HL-60/S4 (cell line): Measurements from ENCODE around the gene CCDC182.

Experiments used
- in situ Hi-C: fragments of 300-500 bp; cut with MboI; formaldehyde crosslinking; loops from 2 replicates; pipeline ENCODE4 v1.14.3; 2022; ENCODE audit warnings: low sequenced_read_pairs

CCDC182 gene

GRCh38 chr17:57732062-57732461 is 13.0 kb downstream of the CCDC182 start:
- in situ Hi-C loops = no loop called here

DNA sequence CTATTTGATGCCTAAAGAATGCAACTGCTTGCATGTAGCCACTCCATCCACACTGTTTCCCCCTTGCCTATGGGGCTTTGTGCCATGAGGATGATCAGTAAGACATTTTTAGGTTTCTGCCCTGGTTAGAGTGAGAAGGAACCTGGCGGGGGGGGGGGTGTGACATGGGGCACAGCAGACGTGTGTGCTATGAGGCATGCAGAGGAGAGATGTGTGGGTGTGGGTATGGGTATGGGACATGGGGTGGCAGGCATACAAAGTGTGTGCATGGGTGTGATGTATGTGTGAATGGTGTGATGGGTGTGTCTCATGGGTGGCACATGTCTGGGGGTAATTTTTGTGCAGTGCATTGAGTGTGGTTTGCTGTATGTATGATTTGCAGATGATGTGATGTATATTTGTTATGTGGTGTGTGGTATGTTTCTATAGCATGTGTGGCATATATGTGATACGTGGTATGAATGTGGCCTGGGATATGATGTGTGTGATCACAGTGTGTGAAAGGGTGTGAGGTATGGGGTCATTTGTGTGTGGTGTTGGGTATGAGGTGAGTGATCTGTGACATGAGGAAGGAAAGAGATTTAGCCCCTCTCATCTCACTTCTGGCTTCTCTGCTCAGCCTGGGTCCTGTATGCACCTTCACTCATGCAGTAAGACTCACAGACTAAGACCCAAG is 14.9 kb downstream of the CCDC182 start:
- in situ Hi-C loops = no loop called here

- in situ Hi-C loops = no loop called here
These were observed 17.4 kb downstream of the CCDC182 start for GRCh38 chr17:57727630-57728175.

GRCh38 chr17:57726838-57727237 is 18.3 kb downstream of the CCDC182 start:
- in situ Hi-C loops = no loop called here

DNA sequence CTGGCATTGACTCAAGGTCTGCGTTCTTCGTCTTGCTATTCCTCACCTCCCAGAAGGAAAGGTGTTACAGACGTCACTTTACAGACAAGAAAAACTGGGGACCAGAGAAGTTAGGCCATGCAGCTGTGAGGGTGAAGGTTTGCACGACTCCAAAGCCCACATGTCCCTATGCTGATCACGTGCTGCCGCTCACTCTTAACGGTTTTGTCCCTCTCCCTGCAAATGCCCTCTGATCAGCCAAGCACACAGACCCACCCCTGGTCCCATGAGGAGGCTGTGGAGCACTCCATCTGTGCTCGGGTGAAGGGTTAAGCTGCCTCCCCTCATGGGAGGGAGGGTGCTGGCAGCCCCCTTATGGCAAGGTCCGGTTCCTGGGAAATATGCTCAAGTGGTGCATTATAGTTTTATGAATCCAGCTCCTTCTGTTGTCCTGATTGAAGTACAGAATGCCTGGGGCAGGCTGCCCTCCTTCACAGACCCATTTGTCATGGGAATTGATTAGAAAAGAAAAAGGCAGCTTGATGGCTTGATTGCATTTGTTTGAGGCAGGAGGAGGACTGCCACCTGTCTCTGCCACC is 18.8 kb downstream of the CCDC182 start:
- in situ Hi-C loops = no loop called here

GRCh38 chr17:57724729-57725125 is 20.4 kb downstream of the CCDC182 start:
- in situ Hi-C loops = no loop called here

DNA sequence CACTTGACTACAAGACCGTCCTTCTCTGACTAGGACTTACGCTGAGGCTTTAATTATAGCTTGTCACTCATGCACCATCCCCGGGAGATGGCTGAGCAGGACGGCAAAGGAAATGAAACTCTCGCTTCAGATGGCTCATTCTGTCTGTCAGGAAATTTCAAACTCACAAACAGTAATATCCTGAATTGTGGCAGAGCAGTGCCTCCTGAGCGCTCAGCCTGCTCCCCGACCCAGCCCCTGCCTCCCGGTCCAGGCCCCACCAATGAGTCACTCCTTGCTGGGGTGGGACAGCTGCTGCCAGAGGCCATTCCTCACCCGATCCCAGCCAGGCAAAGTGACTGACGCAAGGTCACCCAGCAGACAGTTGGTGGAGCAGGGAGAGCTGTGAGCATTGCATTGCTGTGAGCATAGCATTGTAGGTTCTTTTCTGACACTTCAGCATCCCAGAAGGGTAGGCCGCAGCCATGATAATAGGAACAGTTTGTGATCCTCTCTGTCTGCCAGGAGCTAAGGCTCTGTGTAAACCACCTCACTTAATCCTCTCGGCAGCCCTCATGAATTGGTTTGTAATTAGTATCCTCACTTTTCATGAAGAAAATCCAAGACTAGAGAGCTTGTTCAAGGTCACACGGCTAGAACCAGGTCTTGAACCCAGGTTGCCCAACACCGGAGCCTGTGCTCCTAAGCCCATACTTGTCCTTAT is 20.9 kb downstream of the CCDC182 start:
- in situ Hi-C loops = no loop called here

GRCh38 chr17:57723427-57724025 is 21.6 kb downstream of the CCDC182 start:
- in situ Hi-C loops = no loop called here

- in situ Hi-C loops = no loop called here
These were observed 22.4 kb downstream of the CCDC182 start for GRCh38 chr17:57722704-57723043.

DNA sequence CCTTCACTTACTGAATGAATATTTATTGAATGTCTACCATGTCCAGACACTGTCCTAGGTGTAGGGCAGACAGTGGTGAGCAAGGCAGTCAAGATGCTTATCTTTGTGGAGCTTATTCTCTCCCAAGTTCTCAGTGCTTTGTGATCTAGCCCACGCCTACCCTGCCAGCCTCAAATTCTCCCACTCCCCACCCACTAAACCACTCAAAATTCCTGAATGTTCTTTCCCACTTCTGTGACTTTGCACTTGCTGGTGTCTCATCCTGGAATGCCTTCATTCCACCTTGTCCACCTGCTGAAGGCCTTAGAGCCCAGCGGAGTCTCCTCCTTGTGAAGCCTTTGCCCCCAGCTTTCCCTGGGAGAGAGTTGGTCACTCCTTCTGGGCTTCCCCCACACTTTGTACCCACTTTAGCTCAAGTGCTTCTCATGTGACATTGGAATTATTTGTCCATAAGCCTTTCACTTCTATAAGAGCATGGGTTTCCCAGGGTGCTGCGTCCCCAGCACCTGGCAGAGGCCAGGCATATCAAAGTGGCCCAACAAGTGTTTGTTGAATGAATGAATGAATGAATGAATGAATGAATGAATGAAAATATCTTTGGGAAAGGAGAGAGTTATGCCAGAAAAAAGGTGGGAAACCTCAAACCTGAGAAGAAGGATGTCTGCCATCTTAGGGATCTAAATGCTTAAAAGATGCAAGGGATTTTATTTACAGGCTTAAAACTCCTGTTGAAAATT is 23.0 kb downstream of the CCDC182 start:
- in situ Hi-C loops = no loop called here

GRCh38 chr17:57720386-57721035 is 24.6 kb downstream of the CCDC182 start:
- in situ Hi-C loops = no loop called here

DNA sequence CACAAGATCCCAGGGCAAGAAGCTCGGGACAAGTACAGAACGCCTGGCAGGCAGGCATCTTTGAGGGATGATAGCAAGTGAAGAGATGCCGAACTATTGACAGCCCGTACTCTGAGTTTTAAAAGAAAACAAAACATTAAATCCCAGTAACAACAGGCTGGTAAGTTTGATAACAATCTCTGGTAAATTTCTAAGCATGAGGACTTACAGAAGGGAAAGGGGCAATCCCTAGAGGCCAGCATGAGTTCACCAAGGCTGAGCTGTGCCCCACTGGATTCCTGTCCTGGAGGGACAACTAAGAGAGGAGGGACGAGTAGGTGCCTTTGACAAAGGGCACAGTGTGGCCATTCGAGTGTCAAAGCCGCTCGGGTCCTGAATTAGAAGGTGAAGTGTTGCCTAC is 26.2 kb downstream of the CCDC182 start:
- in situ Hi-C loops = no loop called here

DNA sequence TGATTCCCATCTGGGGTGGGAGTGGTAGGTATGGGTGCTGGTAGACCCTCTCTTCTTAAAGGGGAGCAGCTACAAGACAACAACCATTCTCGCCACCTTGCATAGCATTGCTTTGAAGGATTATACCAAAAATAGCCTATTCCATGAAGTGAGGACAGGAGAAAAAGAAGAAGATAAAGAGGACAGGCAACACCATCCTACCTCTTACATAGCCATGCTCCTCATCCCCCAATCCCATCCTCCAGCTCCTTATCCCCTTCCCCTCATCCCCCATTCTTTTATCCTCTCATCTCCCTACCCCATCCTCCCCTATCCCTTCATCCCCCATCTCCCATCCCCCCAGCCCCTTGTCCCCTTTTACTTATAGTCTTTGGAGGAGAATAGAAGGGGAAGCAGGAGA is 29.1 kb downstream of the CCDC182 start:
- in situ Hi-C loops = no loop called here

DNA sequence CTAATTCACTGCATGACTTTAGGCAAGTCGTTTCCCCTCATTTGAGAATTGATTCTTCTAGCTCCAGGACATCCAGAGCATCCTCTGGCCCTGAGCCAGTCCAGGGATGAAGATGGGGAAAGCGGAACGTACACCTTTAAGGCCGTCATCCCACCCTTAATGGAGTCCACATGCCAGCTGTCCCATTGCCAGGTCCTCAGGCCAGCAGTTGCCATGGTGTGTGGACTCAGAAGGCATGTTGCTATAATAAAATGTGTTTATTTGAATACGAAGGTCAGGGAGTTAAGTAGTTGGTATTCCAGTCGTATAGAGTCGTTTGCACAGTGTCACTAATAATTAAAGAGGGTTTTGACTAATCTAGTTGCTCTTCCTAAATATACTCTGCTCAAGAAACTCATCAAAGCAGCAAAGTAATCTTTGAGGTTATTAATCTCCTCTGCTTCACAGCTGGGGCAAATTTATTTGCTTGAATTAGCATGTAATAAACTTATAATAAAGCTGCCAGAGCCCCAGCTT is 30.4 kb downstream of the CCDC182 start:
- in situ Hi-C loops = no loop called here

DNA sequence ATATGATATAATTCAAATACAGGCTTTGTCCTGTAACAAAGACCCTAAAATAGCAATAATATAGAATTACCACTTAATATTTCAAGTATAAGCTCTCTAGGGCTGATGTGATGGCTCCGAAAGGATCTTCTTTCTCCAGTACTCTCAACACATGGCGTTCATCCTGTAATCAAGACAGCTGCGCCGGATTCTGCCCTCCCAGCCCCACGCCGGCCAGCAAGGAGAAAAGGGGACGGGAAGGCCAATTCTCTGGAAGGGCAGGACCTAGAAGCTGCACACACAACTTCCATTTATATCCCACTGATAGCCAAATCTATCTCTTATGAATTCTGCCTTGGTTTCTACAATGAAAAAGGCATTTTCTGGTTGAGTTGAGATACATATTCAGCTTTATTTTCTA is 32.0 kb downstream of the CCDC182 start:
- in situ Hi-C loops = no loop called here

- in situ Hi-C loops = no loop called here
These were observed 36.7 kb downstream of the CCDC182 start for GRCh38 chr17:57708410-57708809.

GRCh38 chr17:57707892-57708291 is 37.2 kb downstream of the CCDC182 start:
- in situ Hi-C loops = no loop called here

DNA sequence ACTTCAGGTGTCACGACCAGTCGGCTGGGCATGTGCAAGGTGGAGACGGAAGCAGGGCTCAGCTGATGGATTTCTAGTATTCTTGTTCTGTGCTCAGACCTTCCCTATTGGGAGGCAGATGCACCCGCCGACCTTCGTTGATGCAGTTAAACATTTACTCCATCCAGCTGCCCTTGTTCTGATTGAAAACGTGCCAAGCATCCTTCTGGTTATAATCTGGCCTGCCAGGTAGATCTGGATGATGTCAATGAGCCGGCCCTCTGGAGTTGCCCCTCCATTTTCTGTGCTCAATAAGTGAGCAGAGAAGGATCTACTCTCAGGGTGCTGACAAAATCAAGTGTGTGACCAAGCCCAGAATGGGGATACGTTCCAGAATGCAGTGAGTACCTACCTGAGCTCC is 38.3 kb downstream of the CCDC182 start:
- in situ Hi-C loops = no loop called here

GRCh38 chr17:57705921-57706695 is 39.0 kb downstream of the CCDC182 start:
- in situ Hi-C loops = no loop called here

GRCh38 chr17:57704448-57704847 is 40.7 kb downstream of the CCDC182 start:
- in situ Hi-C loops = no loop called here
